ENCODE results near the gene FXYD4. TPM values are rescaled to one million over a fixed set of nuclear protein-coding genes. Genes with fewer than 3 reads are reported as not detected.
"Not testable (repeated sequence)": the region's sequence is repeated elsewhere in the genome, so short reads cannot be mapped to it uniquely, and the experiment has no call there.

The FXYD4 gene
- total RNA-seq, 3 donors from 2014 or later = not detected

DNA sequence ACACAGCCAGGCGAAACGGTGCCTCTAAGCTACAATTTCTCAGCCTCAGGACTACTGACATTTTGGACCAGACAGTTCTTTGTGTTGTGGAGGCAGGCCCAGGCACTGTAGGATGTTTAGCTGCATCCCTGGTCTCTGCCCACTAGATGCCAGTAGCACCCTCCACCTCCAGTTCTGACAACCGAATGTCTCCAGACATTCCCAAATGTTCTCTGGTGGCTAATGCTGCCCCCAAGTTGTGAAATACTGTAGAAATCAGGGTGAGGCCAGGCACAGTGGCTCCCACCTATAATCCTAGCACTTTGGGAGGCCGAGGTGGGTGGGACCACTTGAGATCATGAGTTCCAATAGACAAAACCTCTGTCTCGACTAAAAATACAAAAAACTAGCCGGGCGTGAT, 19.3 kb downstream of the FXYD4 start:
- DNase-seq = no peak
- no peak overlapping the region for H3K4me3 Mint-ChIP-seq

DNA sequence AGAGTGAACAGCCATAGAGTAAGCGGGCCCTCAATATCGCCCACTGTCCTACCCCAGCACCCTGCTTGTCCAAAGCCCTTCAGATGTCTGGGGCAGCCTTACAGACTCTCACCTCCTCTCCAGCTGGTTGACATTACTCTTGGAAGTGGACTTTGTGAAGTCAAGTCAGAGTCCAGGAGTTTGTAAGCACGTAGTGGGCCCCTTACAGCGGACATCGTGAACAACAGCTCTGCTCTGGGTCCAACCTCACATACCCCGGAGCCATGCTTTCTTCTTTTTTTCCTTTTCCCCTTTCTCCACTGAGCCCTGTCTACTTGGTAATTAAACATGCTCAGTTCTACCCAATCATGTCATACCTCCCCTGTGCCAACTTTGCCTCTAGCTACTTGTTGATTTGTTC, 20.1 kb downstream of the FXYD4 start:
- H3K9me3 Mint-ChIP-seq = no peaks in the 10 kb centered on the region
- peaks cover 81% of the 10 kb centered on the region for H3K4me1 Mint-ChIP-seq (ENCODE audit: low read depth)
- no peaks in the 10 kb centered on the region for H3K27me3 Mint-ChIP-seq (ENCODE audit: low read depth)
- DNase-seq (no peak), ATAC-seq (no peak)
- H3K36me3 Mint-ChIP-seq (ENCODE audit: insufficient read depth) = peaks cover 67% of the 10 kb centered on the region
- H3K4me3 Mint-ChIP-seq = no peak overlapping the region

More for the DNA sequence above, 19.3 kb downstream of the FXYD4 start:
- peaks cover 67% of the 10 kb centered on the region for H3K36me3 Mint-ChIP-seq (ENCODE audit: insufficient read depth)
- H3K27me3 Mint-ChIP-seq (ENCODE audit: low read depth) = no peaks in the 10 kb centered on the region
- H3K9me3 Mint-ChIP-seq = no peaks in the 10 kb centered on the region
- no peak for ATAC-seq
- peaks cover 80% of the 10 kb centered on the region for H3K4me1 Mint-ChIP-seq (ENCODE audit: low read depth)

DNA sequence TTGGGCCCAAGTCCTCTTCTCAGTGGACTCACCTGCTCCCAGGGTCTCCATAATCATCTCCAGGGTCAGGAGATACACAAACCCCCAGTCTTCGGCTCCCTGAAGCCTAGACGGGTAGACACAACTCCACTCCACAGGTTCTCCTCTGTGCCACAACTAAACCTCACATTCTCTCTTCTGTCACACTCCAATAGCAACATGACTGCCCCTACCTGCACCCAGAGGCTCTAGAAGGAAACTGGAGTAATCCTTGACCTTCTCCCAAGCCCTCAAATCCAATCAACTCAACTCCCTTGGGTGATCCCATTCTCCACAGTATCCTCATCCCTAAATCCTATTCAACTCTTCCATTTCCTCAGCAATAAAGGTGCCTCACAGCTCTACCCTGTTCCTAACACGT, 21.3 kb downstream of the FXYD4 start:
- Mint-ChIP-seq H3K4me1 (ENCODE audit: low read depth) (peaks cover 73% of the 10 kb centered on the region), H3K9me3 (no peaks in the 10 kb centered on the region), H3K4me3 (no peak overlapping the region), H3K27me3 (ENCODE audit: low read depth) (no peaks in the 10 kb centered on the region), H3K36me3 (ENCODE audit: insufficient read depth) (peaks cover 58% of the 10 kb centered on the region)
- no peak for ATAC-seq
- DNase-seq = no peak

DNA sequence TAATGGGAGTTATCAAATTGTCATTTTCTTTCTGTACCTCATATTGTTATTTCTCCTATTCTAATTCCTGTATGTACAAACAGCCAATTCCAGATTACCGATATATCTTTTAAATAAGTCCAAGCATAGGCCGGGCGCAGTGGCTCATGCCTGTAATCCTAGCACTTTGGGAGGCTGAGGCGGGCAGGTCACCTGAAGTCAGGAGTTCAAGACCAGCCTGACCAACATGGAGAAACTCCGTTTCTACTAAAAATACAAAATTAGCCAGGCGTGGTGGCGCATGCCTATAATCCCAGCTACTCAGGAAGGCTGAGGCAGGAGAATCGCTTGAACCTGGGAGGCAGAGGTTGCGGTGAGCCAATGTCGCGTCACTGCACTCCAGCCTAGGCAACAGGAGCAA, 21.8 kb downstream of the FXYD4 start:
- H3K27me3 Mint-ChIP-seq (ENCODE audit: low read depth); H3K9me3 Mint-ChIP-seq; ATAC-seq; H3K4me3 Mint-ChIP-seq; DNase-seq: not testable (repeated sequence)
- peaks cover 55% of the 10 kb centered on the region for H3K36me3 Mint-ChIP-seq (ENCODE audit: insufficient read depth)
- peaks cover 72% of the 10 kb centered on the region for H3K4me1 Mint-ChIP-seq (ENCODE audit: low read depth)

DNA sequence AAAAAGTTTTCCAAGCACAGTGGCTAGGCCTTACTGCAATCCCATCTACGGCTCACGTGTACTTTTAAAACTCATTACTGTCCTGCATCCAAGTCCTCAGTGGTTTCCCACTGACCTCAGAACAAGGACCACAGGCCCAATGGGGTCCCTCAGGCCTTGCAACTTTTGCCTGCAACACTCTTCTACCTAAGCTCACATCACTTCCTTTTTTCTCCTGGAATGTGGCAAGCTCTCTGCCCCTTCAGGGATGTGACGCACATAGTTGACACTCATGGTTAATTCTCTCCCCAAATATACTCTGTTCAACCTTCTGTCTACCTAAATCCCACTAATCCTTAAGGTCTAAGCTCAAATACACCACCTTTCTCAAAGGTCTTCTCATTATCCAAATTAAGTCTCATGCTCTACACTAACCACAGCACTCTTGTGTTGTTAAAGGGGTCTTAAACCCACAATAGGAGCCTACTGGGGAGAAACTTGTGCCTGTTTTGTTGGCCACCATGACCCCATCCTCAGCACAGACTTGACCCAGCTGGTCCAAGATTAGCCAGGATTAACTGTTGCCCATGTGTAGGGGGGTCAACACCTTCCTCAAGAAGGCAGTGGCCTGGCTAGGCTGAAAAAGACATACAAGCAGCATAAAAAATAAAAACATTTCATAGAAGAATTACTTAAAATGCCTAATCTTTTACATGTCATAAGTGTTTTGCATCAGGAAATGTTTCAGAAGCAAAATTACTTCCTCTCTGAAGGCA, 22.3 kb downstream of the FXYD4 start:
- Mint-ChIP-seq H3K4me3 (no peak overlapping the region), H3K4me1 (ENCODE audit: low read depth) (peaks cover 70% of the 10 kb centered on the region), H3K27me3 (ENCODE audit: low read depth) (no peaks in the 10 kb centered on the region), H3K9me3 (no peaks in the 10 kb centered on the region), H3K36me3 (ENCODE audit: insufficient read depth) (peaks cover 49% of the 10 kb centered on the region)
- DNase-seq (no peak), ATAC-seq (no peak)

DNA sequence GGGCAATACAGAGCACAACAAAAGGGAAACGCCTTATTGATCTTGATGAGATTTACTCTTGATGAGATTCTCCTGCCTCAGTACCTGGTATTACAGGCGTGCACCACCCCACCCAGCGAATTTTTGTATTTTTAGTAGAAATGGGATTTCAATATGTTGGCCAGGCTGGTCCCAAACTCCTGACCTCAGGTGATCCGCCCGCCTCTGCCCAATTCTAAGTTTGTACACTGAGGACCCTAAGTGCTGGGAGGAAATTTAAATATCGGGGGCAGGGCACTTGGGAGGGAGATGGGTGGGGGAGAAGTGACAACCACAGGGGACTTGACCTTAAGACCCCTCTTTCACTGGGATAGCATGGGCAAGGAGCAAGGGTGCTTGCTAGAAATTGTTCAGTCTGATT, 23.4 kb downstream of the FXYD4 start:
- Mint-ChIP-seq H3K4me3 (peak overlapping the region; percentile 88), H3K9me3 (no peaks in the 10 kb centered on the region), H3K36me3 (ENCODE audit: insufficient read depth) (peaks cover 53% of the 10 kb centered on the region), H3K4me1 (ENCODE audit: low read depth) (peaks cover 72% of the 10 kb centered on the region), H3K27me3 (ENCODE audit: low read depth) (no peaks in the 10 kb centered on the region)
- ATAC-seq (no peak), DNase-seq (no peak)

DNA sequence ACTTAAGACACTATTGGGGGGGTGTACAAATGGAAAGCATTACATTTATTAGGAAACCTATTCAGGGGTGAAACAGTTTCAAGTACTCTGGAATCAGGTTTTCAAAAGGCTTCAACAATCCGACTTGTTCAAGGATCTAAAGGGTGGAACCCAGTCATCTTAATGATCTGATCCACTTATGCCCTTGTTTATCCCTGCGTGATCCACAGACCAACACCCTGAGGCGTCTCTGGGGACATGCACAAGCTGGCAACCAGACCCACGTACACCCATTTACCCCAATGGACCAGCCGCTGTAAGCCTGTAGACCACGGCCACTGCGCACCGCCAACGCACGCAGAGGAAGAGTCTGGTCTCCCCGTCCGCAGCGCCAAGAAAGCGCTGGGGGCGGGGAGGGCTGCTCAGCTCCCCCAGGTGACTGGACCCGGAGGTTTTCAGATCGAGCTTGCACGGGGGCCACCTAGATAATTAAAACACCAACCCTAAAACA, 24.2 kb downstream of the FXYD4 start:
- Mint-ChIP-seq H3K9me3 (no peaks in the 10 kb centered on the region), H3K4me1 (ENCODE audit: low read depth) (peaks cover 72% of the 10 kb centered on the region), H3K36me3 (ENCODE audit: insufficient read depth) (peaks cover 54% of the 10 kb centered on the region), H3K4me3 (peak overlapping the region; percentile 88), H3K27me3 (ENCODE audit: low read depth) (no peaks in the 10 kb centered on the region)
- no peak for ATAC-seq
- no peak for DNase-seq

DNA sequence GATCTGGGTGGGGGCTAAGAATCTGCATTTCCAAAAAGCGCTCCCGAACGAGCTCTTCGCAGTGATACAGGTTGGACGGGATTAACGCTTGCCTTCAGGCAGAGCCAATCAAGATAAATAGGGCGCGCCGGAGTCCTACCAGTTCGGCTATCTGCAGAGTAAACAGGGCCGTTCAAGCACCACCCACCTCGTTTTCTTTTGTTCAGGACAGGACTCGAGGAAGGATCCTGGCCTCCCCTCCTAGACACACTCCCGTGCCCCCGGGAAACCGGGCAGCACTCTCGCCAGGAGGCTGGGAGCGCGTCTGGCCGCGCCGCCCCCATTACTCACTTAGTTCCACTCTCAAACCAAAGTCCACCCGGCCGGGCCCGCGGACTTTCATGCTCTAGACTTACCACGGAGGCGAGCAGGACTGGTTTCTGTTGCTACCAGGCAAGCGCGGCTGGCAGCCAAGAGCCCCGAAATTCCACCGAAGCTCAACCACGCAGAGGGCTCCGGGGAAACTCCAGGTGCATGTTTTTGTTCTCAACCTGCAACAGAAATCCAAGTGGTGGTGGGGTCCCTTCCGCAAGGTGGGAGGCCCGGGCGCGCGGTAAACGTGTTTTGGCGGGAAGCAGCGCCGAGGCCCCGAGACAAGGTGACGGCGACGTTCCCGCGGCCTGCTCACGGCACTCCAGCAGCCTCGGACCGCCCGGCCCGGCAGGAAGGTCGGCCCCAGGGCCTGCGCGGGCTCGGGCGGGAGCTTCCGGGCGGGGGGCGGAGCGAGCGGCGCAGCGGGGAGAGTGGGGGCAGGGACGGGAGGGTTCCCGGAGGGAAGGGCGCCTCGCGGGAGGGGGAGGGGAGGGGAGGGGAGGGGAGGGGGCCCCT, 24.9 kb downstream of the FXYD4 start:
- ATAC-seq = peak; percentile 64 to 67
- H3K9me3 Mint-ChIP-seq = no peaks in the 10 kb centered on the region
- H3K4me1 Mint-ChIP-seq (ENCODE audit: low read depth) = peaks cover 73% of the 10 kb centered on the region
- peak; percentile 52 for DNase-seq
- no peaks in the 10 kb centered on the region for H3K27me3 Mint-ChIP-seq (ENCODE audit: low read depth)
- peak overlapping the region; percentile 88 for H3K4me3 Mint-ChIP-seq
- H3K36me3 Mint-ChIP-seq (ENCODE audit: insufficient read depth) = peaks cover 52% of the 10 kb centered on the region

DNA sequence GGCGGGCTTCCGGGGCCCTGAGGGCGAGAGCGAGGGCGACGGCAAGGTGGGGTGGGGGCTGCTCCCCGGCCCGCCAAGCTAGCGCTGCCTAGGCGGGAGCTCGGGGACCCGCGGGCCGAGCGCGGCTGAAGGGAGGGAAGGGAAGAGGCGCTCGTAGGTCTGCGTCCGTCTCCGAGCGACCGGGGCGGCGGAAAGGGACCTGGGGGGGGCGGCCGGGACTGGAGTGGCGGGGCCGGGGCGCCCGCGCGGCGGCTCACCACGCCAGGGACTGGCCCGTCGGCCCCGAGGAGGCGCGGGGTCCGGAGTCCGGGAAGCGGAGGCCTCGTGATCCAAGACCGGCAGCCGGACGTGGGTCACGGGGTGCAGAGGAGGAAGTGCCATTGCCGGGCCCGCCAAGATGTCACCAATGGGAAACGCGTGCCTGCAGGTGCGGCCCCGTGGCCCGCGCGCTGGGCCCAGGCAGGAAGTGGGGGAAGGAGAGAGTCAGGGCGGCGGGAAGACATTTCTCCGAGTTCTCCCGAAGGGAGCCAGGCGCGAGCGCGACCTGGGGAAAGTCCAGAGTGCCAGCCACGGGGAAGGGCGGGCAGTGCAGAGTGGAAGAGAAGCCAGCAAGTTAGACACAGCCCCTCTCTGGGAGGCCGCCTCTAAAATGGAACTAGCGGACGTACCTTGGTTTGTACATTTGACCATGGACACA, 25.6 kb downstream of the FXYD4 start:
- Mint-ChIP-seq H3K4me3 (peak overlapping the region; percentile 98), H3K9me3 (no peaks in the 10 kb centered on the region), H3K4me1 (ENCODE audit: low read depth) (peaks cover 74% of the 10 kb centered on the region), H3K27me3 (ENCODE audit: low read depth) (no peaks in the 10 kb centered on the region), H3K36me3 (ENCODE audit: insufficient read depth) (peaks cover 49% of the 10 kb centered on the region)
- DNase-seq = peak; percentile 51
- peak; percentile 69 to 71 for ATAC-seq

DNA sequence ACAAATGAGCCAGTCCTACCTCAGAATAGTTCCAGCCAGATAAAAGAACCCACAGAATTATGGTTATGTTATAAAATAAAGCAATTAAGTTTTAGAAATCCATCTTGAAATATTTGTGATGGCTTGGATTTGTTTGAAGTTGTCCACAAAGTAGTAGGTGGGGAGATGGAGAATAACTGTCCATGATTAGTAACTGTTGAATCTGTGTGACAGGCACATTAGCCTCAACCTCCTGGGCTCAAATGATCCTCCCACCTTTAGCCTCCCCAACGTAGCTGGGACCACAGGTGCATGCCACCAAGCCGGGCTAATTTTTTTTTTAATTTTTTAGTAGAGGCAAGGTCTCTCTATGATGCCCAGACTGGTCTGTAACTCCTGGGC, 27.5 kb downstream of the FXYD4 start:
- H3K4me1 Mint-ChIP-seq (ENCODE audit: low read depth) = peaks cover 78% of the 10 kb centered on the region
- ATAC-seq (no peak), DNase-seq (no peak)
- H3K27me3 Mint-ChIP-seq (ENCODE audit: low read depth) = no peaks in the 10 kb centered on the region
- H3K9me3 Mint-ChIP-seq = no peaks in the 10 kb centered on the region
- peaks cover 48% of the 10 kb centered on the region for H3K36me3 Mint-ChIP-seq (ENCODE audit: insufficient read depth)
- H3K4me3 Mint-ChIP-seq = peak overlapping the region; percentile 98

DNA sequence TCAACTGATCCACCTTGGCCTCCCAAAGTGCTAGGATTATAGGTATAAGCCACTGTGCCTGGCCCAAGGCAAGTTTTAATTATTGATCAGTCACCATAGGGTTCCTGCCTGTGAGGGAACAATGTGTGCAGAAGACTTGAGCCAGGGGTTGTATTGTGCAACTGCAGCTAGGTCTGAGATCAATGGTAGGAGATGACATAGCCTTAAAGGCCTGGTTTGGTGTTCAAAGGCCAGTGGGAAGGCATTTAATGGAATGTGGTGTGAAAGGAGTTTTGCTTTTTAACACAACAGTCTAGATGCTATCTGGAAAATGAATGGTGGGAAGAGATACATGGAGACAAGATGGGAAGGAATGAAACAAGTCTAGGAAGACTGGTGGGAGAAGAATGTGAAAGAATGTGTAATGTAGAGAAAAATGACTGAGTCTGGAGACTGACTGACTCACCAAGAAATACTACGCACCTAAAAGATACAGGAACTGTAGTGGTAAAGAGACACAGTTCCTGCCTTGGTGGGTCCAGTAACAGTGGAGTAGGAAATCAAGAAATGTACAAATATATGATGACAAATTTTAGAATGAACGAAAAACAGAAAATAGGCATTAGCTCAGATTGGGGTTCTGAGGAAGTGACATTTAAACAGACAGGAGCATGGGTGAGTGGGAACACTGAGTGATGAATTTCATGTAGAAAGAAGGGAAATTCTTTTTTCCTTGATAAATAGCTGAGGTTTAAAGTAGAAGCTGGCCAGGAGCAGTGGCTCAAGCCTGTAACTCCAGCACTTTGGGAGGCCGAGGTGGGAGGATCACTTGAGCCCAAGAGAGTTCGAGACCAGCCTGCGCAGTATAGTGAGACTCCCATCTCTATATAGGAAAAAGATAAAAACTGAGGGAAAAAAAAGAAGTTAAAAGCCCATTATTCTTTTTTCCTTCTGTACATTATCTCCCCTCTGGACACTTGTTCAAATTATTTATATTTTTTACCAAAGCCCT, 28.2 kb downstream of the FXYD4 start:
- DNase-seq = no peak
- Mint-ChIP-seq H3K36me3 (ENCODE audit: insufficient read depth) (peaks cover 47% of the 10 kb centered on the region), H3K4me1 (ENCODE audit: low read depth) (peaks cover 80% of the 10 kb centered on the region), H3K9me3 (no peaks in the 10 kb centered on the region), H3K4me3 (peak overlapping the region; percentile 98), H3K27me3 (ENCODE audit: low read depth) (no peaks in the 10 kb centered on the region)
- peak; percentile 44 to 49 for ATAC-seq

DNA sequence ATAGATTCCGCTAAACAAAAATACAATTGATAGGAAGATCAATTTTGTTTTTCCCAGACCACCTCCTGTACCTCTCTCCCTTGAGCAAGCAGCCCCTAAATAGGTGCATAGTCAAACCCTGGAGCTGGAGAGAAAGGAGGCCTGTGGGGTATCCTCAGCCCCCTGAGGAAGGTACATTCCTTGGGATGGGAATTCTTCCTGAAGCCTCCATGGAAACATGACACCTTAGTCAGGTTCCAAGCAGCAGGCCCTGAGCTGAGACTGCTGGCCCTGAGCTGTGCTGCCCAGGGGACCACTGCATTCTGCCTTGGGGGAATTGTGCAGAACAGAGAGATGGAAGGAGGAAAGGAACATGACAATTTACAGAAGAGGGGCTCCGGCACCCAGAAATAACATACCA, 30.2 kb downstream of the FXYD4 start:
- ATAC-seq (no peak), DNase-seq (no peak)
- H3K27me3 Mint-ChIP-seq (ENCODE audit: low read depth) = no peaks in the 10 kb centered on the region
- peaks cover 41% of the 10 kb centered on the region for H3K36me3 Mint-ChIP-seq (ENCODE audit: insufficient read depth)
- H3K9me3 Mint-ChIP-seq = no peaks in the 10 kb centered on the region
- H3K4me3 Mint-ChIP-seq = peak overlapping the region; percentile 98
- peaks cover 69% of the 10 kb centered on the region for H3K4me1 Mint-ChIP-seq (ENCODE audit: low read depth)

DNA sequence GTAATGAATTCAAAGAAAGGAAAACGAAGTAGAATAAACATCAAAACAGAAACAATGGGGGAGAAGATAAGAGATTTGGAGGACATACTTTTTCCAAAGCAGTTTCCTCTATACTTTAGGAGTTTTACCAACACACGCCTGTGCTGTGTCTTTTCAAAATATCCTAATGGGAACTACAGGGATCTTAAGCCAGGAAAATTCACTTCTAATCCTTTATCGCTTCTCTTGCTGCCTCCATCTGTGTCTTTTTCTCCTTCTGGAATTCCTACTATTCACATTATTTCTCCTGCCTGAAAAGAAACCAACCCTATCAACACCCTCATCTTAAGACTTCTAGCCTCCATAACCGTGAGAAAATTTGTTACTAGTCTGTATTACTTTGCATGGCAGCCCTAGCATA, 30.7 kb downstream of the FXYD4 start:
- peaks cover 41% of the 10 kb centered on the region for H3K36me3 Mint-ChIP-seq (ENCODE audit: insufficient read depth)
- no peaks in the 10 kb centered on the region for H3K27me3 Mint-ChIP-seq (ENCODE audit: low read depth)
- ATAC-seq (no peak), DNase-seq (no peak)
- H3K4me3 Mint-ChIP-seq = peak overlapping the region; percentile 98
- peaks cover 68% of the 10 kb centered on the region for H3K4me1 Mint-ChIP-seq (ENCODE audit: low read depth)
- H3K9me3 Mint-ChIP-seq = no peaks in the 10 kb centered on the region

Data from activated T-cell treated with anti-CD3 and anti-CD28 coated beads, Interleukin-2, amount 50 U/mL, for 4 hours (primary cell).